NCI-H524 (cell line): ENCODE measurements around the gene RASA3.

Source experiments
- DNase-seq, 2 experiments: peaks; one replicate each; lab custom pipeline; 2025; lab: John Stamatoyannopoulos, UW

RASA3 gene

GRCh38 chr13:114019367-114019766 lies 113.1 kb downstream of the RASA3 start:
- DNase-seq, result no peak

DNA sequence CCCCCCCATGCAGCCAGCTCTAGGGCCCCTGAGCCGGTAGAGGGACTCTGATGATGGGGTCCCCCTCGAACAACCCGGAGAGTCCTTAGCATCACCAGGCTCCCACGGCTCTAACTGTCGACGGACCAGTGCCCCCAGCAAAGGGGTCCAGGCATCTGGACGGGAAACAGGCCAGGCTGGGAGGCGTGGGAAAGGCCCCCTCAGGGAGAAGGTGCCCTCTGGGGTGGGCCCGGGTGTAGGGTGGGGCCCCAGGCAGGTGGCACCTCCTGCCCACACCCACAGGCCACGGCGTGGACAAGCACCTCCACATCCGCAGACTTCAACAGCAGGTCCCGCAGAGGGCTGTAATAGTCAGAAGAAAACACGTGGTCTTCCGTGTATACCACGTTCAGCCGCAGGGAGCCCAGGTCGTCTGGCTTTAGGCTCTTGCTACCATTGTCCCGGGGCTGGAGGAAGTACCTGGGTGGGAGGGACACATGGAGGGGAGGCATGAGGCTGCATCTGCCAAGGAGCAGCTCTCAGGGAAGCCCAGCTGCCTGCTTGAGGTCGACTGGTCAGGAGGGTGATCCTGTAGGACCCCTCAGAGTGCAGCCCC lies 113.9 kb downstream of the RASA3 start:
- no peak for DNase-seq

DNA sequence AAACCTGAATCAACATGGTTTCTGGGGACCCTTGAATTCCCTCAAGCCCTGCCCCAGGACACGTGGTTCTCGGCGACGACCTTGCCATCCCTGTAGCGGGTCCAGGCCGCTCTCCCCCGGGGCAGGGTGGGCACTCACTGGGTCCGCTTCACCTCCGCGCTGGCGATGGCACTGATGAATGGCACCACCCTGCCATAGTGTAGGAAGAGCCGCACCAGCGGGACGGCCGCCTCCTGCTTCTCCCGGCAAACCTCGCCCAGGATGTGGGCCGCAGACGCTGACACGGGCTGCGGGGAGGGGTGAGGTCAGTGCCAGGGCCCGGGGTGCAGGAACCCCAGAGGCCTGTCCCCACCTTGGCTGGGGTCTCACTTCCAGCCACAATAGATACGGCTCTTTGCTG lies 114.5 kb downstream of the RASA3 start:
- no peak for DNase-seq

DNA sequence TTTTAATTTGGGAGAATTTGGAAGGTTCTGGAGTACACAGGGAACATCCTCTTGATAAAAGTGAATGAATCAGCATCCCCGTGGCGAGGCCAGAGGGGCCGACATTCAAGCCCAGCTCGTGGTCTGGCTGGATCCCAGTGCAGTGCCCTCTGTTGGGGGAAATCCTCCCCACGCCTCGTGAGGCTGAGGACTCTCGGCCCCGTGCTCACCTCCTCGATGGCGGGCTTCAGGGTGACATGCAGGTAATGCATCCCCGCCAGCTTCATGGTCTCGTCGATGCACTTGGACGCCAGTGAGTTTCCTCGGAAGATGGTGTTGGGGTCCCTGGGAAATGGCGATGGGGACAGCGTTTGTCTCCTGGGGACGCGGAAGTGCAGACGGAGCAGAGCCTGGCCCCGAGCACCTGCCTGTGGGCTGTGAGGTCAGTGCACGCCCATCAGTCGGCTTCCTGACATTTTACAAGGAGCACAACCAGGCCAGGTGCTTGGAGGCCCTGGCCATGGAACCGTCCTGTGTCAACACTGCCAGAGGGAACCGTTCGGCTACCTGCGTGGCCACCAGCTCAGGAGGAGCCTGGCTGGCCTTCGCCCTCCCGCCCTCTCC lies 115.3 kb downstream of the RASA3 start:
- no peak for DNase-seq

- no peak for DNase-seq
These were observed 115.9 kb downstream of the RASA3 start for GRCh38 chr13:114016321-114017027.

DNA sequence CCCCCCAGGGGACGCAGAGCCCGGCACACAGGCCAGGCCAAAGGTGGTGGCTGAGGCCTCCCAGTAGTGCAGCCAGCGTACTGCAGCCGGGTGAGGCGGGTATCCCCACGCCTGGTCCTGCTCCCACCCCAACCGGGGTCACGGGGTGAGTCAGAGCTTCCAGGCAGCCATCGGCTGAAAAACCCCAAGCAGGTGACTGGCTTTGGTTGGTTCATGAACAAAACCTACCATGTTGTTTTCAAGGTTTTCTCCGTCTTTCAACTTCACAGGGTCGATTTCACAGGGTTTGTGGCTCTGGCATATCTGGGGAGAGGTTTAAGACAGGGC lies 116.5 kb downstream of the RASA3 start:
- no peak for DNase-seq

DNA sequence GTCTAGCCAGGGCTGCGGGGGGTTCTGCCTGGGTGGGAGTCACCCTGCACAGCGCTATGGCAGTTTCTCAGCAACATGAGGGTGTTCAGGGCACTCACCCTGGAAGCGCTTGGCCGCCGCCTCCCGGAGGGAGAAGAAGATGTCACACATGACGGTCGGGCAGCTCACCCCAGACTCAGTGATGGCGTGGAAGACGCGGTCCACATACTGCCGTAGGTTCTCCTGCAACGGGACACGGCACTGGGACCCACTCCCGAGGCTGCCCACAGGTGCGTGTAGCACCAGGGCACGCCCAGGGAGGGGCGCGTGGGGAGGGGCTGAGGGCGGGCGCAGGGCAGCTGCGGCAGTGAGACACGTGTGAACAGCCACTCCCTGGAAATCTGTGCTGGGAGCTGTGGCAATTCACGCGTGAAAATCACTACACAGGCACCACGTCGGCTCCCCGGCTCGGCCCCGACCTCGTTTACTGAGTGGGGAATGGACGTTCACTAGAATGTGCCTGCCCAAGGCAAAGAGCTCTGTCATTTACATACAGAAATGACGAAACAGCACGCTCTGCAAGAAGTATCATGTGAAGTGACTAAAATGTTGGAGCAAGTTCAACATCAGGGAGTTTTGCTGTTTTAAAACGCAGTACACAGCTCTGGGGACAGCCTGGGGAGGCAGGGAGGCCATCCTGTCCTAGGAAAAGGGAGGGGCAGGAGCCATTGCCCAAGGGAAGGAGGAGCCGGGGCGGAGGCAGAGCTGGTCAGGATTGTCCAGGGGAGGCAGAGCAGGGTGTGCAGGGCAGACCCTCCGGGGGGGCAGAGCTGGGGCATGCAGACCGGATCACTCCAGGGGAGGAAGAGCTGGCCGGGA lies 117.1 kb downstream of the RASA3 start:
- DNase-seq, result no peak

GRCh38 chr13:114013952-114014629 lies 118.3 kb downstream of the RASA3 start:
- no peak for DNase-seq

DNA sequence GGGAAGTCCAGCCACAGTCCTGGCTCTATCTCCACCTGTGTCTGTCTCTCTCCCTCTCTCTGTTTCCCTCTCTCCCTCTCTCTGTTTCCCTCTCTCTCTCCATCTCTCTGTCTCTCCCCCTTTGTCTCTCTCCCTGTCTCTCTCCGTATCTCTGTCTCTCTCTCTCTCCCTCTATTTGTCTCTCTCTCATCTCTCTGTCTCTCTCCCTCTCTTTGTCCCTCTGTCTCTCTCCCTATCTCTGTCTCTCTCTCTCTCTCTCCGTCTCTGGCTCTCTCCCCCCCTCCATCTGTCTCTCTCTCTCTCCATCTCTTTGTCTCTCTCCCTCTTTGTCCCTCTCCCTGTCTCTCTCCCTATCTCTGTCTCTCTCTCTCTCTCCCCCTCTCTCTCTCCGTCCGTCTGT lies 119.1 kb downstream of the RASA3 start:
- DNase-seq, result no peak

GRCh38 chr13:114012921-114013320 lies 119.5 kb downstream of the RASA3 start:
- no peak for DNase-seq

- no peak for DNase-seq
These were observed 120.3 kb downstream of the RASA3 start for GRCh38 chr13:114012141-114012540.

- no peak for DNase-seq
These were observed 121.2 kb downstream of the RASA3 start for GRCh38 chr13:114011226-114011625.

GRCh38 chr13:114010401-114011101 lies 121.9 kb downstream of the RASA3 start:
- DNase-seq, result no peak

DNA sequence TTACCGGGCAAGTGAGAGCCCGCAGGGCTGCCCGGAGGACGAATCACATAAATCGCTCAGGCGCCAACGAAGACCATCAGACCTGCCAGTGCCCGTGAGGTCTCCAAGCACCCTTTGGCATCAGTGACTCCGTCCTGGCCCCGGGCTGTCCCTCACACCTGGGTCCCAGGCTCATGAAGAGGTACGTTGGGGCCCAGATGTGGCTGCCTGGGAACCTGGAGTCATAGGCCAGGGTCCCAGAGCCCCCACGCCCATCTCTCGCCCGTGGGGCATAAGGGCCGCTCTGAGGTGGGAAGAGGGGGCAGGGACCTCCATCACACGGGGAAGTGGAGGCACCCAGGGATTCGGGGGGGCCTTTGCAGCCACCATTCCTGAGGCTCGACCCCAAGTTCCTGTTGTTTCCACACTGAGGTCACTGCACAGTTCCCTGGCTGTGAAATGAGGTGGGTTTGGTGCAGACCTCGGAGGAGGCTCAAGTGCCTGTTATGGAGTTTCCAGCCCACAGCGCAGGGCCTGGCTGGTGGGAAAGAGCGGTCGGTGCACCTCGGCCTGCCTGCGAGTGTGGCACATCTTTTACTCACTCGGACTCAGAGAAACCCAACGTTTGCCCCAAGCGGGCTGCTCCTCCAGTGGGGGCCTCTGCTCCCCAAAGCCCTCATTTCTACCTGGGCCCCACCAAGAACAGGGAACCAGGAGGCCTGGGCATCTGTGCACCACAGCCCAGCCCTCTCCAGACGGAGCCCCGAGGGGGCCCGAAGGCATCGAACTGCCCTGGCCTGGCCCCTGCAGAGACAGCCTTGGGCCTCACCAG lies 122.6 kb downstream of the RASA3 start:
- no peak for DNase-seq

GRCh38 chr13:114008964-114009589 lies 123.3 kb downstream of the RASA3 start:
- no peak for DNase-seq

DNA sequence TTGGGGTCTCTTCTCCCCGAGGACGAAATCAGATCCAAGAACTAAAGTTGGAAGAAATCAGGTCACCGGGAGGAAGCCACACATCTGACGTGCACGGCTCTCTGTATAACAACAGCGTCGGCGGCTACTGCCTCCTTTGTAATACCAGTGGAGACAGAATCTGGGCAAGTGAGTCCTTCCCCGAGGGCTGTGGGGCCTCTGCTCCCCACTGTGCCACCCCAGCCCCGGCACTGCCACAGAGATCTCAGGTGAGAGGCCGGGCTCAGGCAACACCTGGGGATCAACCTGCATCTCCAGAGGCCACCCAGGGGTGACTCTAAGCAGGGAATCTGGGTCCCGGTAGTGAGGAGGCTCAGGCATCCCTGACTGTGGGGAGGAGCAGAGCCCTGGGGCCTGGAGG lies 124.9 kb downstream of the RASA3 start:
- no peak for DNase-seq

DNA sequence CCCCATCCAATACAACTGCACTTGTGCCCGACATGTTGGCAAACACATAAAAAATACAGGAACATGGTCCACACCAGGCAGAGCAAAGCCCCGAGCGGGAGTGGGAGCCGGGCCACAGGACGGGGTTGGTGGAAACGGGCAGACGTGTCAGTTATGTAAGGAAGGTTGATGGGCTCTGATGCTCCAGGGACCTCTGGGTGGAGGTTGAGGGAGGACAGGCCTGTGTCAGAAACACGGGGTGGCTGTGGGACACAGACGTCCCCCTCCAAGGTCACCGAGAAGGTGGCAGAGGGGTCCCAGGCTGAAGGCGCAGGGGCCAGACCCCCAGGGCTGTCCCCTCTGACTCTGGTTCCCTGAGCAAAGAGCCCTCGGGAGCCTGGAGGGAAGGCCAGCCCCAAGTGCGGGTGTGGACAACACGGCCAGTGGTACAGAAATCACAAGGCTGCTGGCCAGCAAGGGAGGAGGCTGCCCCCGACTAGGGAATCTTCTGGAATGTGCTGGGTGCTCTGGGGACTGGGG lies 127.2 kb downstream of the RASA3 start:
- no peak for DNase-seq

DNA sequence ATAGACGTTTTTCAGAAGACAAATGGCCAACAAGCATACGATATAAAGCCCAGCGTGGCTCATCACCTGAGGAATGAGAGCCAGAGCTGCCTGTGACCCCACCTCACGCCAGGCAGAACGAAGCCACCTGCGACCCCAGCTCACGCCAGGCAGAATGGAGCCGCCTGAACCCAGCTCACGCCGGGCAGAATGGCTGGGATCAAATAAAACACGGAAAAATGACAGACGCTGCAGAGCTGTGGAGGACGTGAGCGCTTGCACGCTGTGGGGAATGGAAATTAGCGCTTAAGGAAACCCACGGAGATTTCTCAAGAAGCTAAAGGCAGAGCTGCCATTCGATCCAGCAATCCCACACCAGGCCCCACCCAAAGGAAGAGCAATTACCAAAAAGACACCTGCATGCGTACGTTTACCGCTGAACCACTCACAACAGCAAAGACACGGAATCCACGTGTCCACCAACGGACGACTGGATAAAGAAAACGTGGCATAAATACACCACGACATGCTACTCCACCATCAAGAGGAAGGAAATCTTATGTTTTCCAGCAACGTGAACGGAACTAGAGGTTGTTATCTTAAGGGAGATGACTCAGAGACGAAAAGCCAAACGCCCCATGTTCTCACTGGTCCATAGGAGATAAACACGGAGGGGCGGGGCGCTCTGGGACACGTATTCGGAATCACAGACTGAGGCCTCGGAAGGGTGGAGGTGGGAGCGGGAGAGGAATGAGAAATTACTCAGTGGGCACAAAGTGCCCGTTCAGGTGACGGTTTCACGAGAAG lies 127.8 kb downstream of the RASA3 start:
- no peak for DNase-seq

DNA sequence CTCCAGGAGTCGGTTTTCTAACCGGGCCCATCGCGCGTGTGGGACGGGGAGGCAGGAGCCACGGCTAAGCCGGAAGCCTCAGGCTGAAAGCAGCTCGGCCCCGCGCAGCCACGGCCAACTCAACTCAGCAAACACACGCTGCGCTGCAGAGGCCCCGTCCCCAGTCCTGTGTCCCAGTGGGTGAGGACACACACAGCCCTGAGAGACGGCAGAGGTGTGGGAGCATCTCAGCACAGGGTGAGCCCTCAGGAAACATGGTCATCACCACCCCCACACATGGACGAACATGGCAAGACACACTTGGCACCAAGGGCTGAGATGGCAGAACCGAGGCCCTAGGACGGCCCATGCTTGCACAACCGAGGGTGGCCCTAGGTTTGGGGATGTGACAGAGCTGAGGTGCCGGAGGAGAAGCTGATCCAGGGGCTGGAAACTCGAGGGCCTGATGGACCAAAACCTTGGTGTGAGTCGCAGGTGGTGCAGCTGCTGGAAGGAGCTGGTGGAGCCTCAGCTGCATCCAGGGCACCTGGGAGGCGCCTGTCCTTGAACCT lies 129.6 kb downstream of the RASA3 start:
- DNase-seq, result no peak
